ENCODE results near the gene NENF.

DNA sequence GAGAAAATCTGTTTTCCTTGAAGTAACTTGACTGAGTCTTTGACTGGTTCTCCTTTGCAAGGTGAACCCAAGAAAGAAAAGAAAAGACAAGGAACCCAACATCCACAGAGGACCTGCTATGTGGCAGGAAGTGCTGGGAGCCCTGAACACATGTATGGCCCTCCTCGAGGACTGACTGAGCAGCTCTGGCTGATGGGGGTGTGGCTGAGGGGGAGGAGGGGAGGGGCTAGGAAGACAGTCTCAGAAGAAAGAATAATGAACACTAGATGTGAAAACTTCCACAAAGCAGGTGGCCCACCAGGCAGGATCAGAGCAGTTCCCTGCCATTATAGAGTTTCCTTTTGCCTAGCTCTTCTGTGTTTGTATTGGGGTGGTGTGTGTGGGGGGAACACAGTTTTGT lies 26.1 kb downstream of the NENF start:
- TF ChIP-seq, protein P1, sequence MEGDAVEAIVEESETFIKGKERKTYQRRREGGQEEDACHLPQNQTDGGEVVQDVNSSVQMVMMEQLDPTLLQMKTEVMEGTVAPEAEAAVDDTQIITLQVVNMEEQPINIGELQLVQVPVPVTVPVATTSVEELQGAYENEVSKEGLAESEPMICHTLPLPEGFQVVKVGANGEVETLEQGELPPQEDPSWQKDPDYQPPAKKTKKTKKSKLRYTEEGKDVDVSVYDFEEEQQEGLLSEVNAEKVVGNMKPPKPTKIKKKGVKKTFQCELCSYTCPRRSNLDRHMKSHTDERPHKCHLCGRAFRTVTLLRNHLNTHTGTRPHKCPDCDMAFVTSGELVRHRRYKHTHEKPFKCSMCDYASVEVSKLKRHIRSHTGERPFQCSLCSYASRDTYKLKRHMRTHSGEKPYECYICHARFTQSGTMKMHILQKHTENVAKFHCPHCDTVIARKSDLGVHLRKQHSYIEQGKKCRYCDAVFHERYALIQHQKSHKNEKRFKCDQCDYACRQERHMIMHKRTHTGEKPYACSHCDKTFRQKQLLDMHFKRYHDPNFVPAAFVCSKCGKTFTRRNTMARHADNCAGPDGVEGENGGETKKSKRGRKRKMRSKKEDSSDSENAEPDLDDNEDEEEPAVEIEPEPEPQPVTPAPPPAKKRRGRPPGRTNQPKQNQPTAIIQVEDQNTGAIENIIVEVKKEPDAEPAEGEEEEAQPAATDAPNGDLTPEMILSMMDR (IDR thresholded peaks at IDR 0.05), result no peak
- TF ChIP-seq POLR2A (IDR thresholded peaks at IDR 0.05), result no peak
